Astrocyte of the spinal cord (primary cell): ENCODE measurements around the gene DPF1.

Experiments
- DNase-seq: peaks from one replicate; pipeline ENCODE4 v3.0.0; 2011; ENCODE audit warnings: low read depth, low spot score
- H3K4me3 ChIP-seq: 2 replicates; pipeline ENCODE4 v1.5.1; 2011; ENCODE audit warnings: low read depth, mild to moderate bottlenecking, low read length, moderate library complexity
- in situ Hi-C: cut with HindIII; loops from 2 replicates; pipeline ENCODE4 v1.10.0; 2017; ENCODE audit warnings: low sequenced_read_pairs
- TF ChIP-seq, protein P1 (sequence below): IDR thresholded peaks from 2 replicates; pipeline ENCODE4 v1.5.1; 2012; ENCODE audit warnings: low read depth, mild to moderate bottlenecking, low read length, inconsistent platforms

DPF1 gene

DNA sequence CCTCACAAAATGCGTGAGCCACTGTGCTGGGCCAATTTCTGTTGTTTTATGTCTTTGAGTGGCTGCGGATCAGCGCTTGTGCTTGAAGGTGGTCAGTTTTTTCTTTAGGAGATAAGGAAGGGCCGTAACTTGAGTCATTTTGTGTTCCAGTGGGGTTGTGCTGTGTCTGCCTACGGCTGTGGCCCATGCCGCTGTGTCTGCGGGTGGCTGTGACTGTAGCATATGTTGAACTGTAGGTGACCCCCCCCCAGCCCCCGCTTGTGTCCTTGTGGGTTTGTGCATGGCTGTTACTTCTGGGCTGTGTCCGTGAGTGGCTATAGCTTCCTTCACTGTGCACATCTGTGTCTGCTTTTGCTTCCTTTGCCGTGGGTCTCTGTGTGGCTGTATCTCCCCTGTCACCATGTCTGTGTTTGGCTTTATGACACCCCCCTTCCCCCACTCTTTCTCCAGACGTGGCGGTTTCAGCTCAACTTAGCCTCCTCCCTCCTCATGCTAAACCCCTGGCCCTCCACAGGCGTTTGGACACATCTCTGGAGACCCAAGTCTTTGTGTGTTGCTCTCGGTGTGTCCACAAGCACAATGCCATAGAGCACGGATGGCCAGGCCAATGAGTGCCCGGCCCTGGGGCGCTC is 31.5 kb upstream of the DPF1 start:
- in situ Hi-C loops, result loop anchor here (25.0 kb wide), 1 partner anchor 118 kb away; no protein-coding TSS in a partner anchor
- H3K4me3 ChIP-seq, result peak overlapping the region; percentile 35
- TF ChIP-seq, protein P1, sequence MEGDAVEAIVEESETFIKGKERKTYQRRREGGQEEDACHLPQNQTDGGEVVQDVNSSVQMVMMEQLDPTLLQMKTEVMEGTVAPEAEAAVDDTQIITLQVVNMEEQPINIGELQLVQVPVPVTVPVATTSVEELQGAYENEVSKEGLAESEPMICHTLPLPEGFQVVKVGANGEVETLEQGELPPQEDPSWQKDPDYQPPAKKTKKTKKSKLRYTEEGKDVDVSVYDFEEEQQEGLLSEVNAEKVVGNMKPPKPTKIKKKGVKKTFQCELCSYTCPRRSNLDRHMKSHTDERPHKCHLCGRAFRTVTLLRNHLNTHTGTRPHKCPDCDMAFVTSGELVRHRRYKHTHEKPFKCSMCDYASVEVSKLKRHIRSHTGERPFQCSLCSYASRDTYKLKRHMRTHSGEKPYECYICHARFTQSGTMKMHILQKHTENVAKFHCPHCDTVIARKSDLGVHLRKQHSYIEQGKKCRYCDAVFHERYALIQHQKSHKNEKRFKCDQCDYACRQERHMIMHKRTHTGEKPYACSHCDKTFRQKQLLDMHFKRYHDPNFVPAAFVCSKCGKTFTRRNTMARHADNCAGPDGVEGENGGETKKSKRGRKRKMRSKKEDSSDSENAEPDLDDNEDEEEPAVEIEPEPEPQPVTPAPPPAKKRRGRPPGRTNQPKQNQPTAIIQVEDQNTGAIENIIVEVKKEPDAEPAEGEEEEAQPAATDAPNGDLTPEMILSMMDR, result no peak
- DNase-seq, result no peak

DNA sequence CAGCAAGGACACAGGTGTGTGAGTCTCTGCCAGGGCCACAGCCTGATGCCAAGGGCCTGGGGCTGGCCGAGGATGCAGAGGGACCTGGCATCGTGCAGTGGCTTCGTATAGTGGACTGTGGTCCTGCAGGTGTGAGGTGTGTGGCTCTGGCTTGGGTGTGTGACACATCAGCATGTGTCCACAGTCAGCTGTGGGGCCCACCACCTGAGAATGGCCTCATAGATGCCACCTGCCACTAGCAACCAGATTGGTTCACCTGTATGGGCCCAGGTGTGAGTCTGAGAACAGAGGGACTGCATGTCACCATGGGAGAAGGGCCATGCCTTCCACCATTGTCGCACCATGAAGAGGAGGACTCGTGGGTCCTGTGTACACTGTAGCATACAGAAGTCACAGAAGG is 29.8 kb upstream of the DPF1 start:
- no peak for DNase-seq
- H3K4me3 ChIP-seq, result no peak overlapping the region
- TF ChIP-seq, protein P1, result no peak
- in situ Hi-C loops, result loop anchor here (25.0 kb wide), 1 partner anchor 116 kb away; no protein-coding TSS in a partner anchor

DNA sequence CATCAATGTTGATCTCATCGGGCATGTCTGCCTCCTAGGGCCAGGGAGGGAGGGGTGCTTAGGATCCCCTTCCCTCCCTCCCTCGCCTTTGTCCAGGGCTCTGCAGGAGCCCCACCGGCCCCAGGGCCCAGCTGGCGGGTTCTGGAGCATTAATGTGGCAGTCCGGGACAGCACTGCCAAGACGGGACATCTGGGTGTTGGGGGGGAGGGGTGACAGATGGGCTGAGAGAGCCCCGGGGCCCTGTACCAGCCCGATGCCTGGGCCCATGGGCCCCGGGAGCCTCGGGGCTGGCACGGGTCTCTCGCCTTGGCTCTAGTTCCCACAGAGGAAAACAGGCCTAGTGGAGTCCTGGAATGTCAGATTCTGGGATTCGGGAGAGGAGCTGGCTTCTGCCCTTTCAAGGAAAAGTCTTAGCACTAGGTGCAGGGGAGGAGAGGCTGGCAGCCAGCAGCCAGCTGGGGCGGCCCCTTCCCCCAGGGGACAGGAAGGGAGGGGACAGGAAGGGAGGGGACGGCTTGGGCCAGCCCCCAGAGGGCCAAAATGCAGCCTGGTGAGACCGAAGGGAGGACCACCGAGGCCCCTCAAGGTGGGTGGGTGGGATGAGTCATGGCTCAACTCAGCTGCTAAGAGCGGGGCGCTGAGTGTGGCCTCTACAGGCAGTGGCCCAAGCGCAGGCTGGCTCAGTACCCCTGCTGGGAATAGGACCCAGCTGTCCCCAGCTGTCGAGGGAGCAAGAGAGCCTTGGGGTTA is 29.1 kb upstream of the DPF1 start:
- in situ Hi-C loops, result loop anchor here (25.0 kb wide), 1 partner anchor 116 kb away; no protein-coding TSS in a partner anchor
- no peak for DNase-seq
- H3K4me3 ChIP-seq, result no peak overlapping the region
- TF ChIP-seq, protein P1, result no peak

DNA sequence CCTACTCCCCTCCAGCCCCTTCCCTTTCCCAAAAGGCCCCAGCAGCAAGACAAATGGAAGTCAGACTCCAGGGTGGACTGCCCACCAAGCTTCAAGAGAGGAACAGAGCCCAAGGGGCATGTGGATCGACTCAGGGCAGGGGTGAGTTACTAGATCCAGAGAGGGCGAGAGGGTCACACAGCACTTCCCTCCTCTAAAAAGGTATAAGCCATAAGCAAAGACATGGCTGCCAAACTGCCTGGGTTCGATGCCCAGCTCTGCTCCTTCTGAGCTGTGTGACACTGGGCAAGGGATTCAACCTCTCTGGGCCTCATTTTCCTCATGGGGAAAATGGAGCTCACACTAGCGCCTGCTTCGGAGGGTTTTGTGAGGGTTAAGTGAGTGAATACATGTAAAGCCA is 28.4 kb upstream of the DPF1 start:
- TF ChIP-seq, protein P1, result no peak
- no peak for DNase-seq
- H3K4me3 ChIP-seq, result no peak overlapping the region
- in situ Hi-C loops, result loop anchor here (25.0 kb wide), 1 partner anchor 115 kb away; no protein-coding TSS in a partner anchor

DNA sequence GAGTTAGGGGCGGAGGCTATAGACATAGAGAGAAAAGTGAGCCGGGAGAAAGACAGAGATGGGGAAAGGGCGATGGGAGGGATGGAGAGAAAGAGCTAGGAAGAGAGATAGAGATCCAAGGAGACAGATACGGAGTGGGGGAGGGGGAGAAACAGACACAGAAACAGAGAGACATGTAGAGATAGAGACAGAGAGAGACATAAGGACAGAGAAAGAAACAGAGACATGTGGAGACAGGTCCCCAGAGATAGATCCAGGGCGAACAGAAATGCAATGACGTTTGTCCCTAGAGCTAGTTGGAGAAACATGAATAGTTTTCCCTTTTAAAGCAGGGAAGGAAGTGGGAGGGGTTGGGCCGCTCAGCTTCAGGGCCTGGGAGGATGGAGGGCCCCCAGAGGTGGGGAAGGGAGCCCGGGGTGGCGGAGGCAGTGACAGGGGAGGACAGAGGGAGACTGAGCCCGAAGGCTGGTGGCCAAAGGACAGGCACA is 27.6 kb upstream of the DPF1 start:
- in situ Hi-C loops, result loop anchor here (25.0 kb wide), 1 partner anchor 114 kb away; no protein-coding TSS in a partner anchor
- TF ChIP-seq, protein P1, result no peak
- no peak for DNase-seq
- H3K4me3 ChIP-seq, result no peak overlapping the region

DNA sequence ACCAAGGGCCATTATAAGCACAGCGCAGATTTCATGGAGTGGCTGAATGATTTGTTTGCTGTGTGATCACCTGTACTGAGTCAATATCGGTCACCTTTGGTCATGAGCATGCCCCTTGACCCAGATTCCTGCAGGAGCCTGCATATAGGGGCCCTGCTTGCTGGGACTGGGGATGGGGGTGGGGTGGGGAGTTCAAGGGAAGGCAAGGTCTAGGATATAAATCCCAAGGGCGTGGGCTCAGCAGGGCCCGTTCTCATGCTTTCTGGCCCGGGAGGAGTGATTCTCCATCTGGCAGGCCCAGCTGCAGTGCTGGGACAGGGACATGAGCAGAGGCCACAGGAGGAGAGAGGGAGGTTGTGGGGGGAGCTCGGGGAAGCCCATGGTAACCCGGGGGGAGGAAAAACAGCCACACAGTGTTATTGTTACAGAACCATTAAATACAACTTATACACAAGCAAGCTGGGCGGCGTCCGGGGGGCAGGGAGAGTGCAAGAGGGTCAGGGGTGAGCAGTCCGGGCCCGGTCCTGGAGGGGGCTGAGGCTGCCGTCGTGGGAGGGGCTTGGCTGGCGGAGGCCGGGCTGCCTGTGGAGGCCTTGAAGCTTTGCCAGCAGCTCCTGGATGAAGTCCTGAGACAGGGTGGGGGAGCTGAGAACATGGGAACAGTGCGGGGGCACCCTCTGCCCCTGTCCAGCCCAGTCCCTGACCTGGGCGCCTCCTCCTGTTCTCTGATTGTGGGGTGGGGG is 27.0 kb upstream of the DPF1 start:
- peak; percentile 43 for DNase-seq
- TF ChIP-seq, protein P1, result no peak
- in situ Hi-C loops, result loop anchor here (25.0 kb wide), 1 partner anchor 114 kb away; no protein-coding TSS in a partner anchor
- H3K4me3 ChIP-seq, result no peak overlapping the region
